HepG2 (cell line): ENCODE measurements around the gene TRABD. TPM values are rescaled to one million over a fixed set of nuclear protein-coding genes. Genes with fewer than 3 reads are reported as not detected.

Experiments
- ELF1 ChIP-seq: sonication (generic); formaldehyde crosslinking; IDR thresholded peaks from 2 replicates; pipeline ENCODE4 v1.4.0; 2020; ENCODE audit warnings: missing genetic modification reagents
- MAFF ChIP-seq: IDR thresholded peaks from 2 replicates; pipeline ENCODE4 v1.6.1; 2011; ENCODE audit warnings: low read depth, low read length, improper control_type of control experiment
- TGIF2 ChIP-seq: IDR thresholded peaks from 2 replicates; pipeline ENCODE4 v1.6.1; 2016; ENCODE audit warnings: control low read depth, missing compliant biosample characterization
- ZNF224 ChIP-seq: sonication (generic); formaldehyde crosslinking; IDR thresholded peaks from 2 replicates; pipeline ENCODE4 v1.5.0; 2020; ENCODE audit warnings: mild to moderate bottlenecking, missing genetic modification reagents
- ZNF230 ChIP-seq: sonication (generic); formaldehyde crosslinking; IDR thresholded peaks from 2 replicates; pipeline ENCODE4 v1.4.0; 2020; ENCODE audit warnings: mild to moderate bottlenecking, missing genetic modification reagents
- ZSCAN25 ChIP-seq: sonication (generic); formaldehyde crosslinking; IDR thresholded peaks from 2 replicates; pipeline ENCODE4 v1.8.0; 2022; ENCODE audit warnings: mild to moderate bottlenecking, missing genetic modification reagents
- polyA plus RNA-seq, 8 experiments: library from polyadenylated mRNA; depleted of rRNA in 3 of 8; stranded (reverse) in 7 of 8; unstranded in 1 of 8; fragments of >200 nt; fragmentation: Illumina TruSeq in 4 of 8; extraction: Trizol in 4 of 8; gene quantifications; 2 replicates each; pipeline versions ENCODE4 v1.2.1 to v1.2.3, GENCODE V29; 2011 to 2016; ENCODE audit warnings: low read depth in 4 of 8, missing spikeins in 1 of 8, mixed read lengths in 1 of 8; ENCODE audit not compliant: insufficient read depth in 1 of 8
- total RNA-seq, 5 experiments: library from RNA; depleted of rRNA; stranded (reverse); fragments of >200 nt; fragmentation: Illumina TruSeq; extraction: Trizol; gene quantifications; 2 replicates each; pipeline ENCODE4 v1.2.3, GENCODE V29; 2016; ENCODE audit warnings: low read depth in 1 of 5
- TF ChIP-seq, protein P1 (sequence below): sonication (generic); formaldehyde crosslinking; IDR thresholded peaks from 2 replicates; pipeline ENCODE4 v1.8.0; 2022; ENCODE audit warnings: missing genetic modification reagents, mild to moderate bottlenecking, borderline replicate concordance
- TF ChIP-seq, protein P2 (sequence below): sonication (generic); IDR thresholded peaks from 2 replicates; pipeline ENCODE4 v1.6.1; 2016; ENCODE audit warnings: low read depth, borderline replicate concordance
- TF ChIP-seq, protein P3 (sequence below): sonication (generic); formaldehyde crosslinking; IDR thresholded peaks from 2 replicates; pipeline ENCODE4 v1.5.0; 2020; ENCODE audit warnings: mild to moderate bottlenecking, low read depth, missing genetic modification reagents, borderline replicate concordance

The TRABD gene
- total and polyA plus RNA-seq, 2 of the 13 experiments (the other 11 are each of a cell fraction or from before 2014, with no cell fraction given) = 21.5 to 28.9 TPM

GRCh38 chr22:50243685-50244419 lies 58.1 kb downstream of the TRABD start (continued):
- TF ChIP-seq, protein P1, sequence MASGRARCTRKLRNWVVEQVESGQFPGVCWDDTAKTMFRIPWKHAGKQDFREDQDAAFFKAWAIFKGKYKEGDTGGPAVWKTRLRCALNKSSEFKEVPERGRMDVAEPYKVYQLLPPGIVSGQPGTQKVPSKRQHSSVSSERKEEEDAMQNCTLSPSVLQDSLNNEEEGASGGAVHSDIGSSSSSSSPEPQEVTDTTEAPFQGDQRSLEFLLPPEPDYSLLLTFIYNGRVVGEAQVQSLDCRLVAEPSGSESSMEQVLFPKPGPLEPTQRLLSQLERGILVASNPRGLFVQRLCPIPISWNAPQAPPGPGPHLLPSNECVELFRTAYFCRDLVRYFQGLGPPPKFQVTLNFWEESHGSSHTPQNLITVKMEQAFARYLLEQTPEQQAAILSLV = no peak
- no peak for TF ChIP-seq ZSCAN25 (CRISPR knock-in tag)
- 0 out of 2 replicates have a peak, but pooled peaks have one; percentile 12 for TF ChIP-seq ZNF224 (CRISPR knock-in tag)
- TF ChIP-seq ELF1 = 0 out of 2 replicates have a peak, but pooled peaks have one; percentile 33
- 0 out of 2 replicates have a peak, but pooled peaks have one; percentile 1 for TF ChIP-seq ZNF230 (CRISPR knock-in tag)
- no peak for TF ChIP-seq MAFF
- TF ChIP-seq, protein P2, sequence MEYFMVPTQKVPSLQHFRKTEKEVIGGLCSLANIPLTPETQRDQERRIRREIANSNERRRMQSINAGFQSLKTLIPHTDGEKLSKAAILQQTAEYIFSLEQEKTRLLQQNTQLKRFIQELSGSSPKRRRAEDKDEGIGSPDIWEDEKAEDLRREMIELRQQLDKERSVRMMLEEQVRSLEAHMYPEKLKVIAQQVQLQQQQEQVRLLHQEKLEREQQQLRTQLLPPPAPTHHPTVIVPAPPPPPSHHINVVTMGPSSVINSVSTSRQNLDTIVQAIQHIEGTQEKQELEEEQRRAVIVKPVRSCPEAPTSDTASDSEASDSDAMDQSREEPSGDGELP = peak; percentile 56; the same call in 1 of the 2 replicates
- TF ChIP-seq, protein P3, sequence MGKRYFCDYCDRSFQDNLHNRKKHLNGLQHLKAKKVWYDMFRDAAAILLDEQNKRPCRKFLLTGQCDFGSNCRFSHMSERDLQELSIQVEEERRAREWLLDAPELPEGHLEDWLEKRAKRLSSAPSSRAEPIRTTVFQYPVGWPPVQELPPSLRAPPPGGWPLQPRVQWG (CRISPR knock-in tag) = no peak
- no peak for TF ChIP-seq TGIF2
